ENCODE data around the gene RBM15B.
A peak's percentile ranks its signal among the peaks of the same experiment; 100 is the strongest.

RBM15B gene

DNA sequence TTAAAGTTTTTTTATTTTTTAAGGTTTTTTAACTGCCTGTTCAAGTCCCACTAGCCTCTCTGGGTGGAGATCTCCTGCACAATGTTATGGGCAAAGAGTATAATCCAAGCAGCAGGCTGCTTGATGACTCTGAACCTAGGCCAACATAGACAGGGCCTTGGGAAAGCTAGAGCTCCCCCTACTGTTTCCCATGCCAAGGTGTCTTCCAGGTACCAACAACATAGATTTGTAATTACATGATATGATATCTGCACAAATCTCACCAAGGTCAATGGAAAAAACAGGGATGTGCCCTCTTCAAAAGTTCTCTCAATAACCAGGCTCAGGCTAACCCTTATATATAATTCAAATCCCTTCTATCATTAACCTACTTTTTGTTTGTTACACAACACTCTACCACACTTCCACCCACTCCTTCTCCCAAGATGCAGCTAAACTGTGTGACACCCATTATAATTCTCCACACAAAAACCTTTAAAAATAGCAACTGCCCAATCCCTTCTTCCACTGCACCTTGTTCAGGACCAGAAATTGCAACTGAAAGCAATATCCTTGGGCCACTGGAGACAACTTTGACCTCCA is 43.8 kb downstream of the RBM15B start:
- H3K4me3 Mint-ChIP-seq, result no peak overlapping the region
- H3K9me3 Mint-ChIP-seq, result no peaks in the 10 kb centered on the region
- no peak overlapping the region for H3K27ac Mint-ChIP-seq
- peaks cover 5% of the 10 kb centered on the region for H3K4me1 Mint-ChIP-seq (ENCODE audit: low read depth)
- H3K36me3 Mint-ChIP-seq (ENCODE audit: low read depth), result peaks cover 13% of the 10 kb centered on the region
- no peaks in the 10 kb centered on the region for H3K27me3 Mint-ChIP-seq (ENCODE audit: low read depth)

DNA sequence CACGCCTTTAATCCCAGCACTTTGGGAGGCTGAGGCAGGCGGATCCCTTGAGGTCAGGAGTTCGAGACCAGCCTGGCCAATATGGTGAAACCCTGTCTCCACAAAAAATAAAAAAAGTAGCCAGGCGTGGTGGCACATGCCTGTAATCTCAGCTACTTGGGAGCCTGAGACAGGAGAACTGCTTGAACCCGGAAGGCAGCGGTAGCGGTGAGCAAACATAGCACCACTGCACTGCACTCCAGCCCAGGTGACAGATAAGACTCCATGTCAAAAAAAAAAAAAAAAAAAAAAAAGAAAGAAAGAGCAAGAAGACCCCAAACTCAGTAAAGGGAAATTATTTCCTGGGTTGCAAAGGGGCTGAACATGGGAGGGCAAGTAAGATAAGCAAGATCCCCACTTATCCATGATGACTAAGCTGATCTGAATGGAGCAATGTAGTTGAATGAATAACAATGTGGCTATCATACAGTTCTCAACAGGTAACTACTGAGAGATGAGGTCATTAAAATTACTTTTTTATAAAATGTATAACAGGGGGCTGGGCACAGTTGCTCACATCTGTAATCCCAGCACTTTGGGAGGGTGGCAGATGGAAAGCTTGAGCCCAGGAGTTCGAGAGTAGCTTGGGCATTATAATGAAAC is 46.0 kb downstream of the RBM15B start:
- peaks cover 18% of the 10 kb centered on the region for H3K36me3 Mint-ChIP-seq (ENCODE audit: low read depth)
- no peaks in the 10 kb centered on the region for H3K27me3 Mint-ChIP-seq (ENCODE audit: low read depth)
- peaks cover 16% of the 10 kb centered on the region for H3K4me1 Mint-ChIP-seq (ENCODE audit: low read depth)
- H3K4me3 Mint-ChIP-seq, result no peak overlapping the region
- no peaks in the 10 kb centered on the region for H3K9me3 Mint-ChIP-seq
- no peak overlapping the region for H3K27ac Mint-ChIP-seq

DNA sequence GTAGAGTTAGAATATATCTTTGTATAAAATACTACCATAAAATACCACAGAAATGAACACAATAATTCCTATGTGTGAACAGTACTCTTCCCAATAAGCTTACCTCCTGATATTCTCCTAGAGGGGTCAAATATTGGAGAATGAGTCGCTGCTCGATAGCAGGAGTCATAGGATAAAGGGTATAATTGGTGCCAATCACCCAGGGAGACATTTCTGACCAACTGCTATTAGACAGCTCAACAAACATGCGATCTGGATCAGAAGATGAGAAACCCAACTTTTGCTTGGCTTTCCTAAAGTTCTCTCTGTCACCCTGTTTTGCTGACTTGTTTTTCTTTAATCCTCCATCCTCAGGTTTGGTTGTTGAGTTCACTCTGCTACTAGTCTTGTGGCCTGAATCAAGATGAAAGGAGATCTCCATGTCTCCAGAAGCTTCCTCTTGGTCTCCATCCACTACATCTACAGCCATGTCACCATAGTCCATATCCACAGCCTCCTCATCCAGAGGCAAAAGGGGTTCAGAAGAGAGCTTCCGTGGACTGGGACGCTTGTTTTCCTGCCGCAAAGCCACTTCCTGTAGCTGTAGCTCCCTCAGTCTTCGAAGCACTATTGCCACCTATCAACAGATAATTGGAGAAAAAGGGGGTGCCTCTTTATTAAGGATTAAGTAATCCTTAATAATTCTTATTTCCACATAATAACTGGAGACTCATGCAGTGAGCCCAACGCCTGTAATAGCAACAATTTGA is 50.4 kb downstream of the RBM15B start:
- Mint-ChIP-seq H3K4me3 (no peak overlapping the region), H3K4me1 (ENCODE audit: low read depth) (peaks cover 11% of the 10 kb centered on the region), H3K27ac (peak overlapping the region; percentile 61), H3K27me3 (ENCODE audit: low read depth) (no peaks in the 10 kb centered on the region), H3K36me3 (ENCODE audit: low read depth) (peaks cover 17% of the 10 kb centered on the region), H3K9me3 (no peaks in the 10 kb centered on the region)

DNA sequence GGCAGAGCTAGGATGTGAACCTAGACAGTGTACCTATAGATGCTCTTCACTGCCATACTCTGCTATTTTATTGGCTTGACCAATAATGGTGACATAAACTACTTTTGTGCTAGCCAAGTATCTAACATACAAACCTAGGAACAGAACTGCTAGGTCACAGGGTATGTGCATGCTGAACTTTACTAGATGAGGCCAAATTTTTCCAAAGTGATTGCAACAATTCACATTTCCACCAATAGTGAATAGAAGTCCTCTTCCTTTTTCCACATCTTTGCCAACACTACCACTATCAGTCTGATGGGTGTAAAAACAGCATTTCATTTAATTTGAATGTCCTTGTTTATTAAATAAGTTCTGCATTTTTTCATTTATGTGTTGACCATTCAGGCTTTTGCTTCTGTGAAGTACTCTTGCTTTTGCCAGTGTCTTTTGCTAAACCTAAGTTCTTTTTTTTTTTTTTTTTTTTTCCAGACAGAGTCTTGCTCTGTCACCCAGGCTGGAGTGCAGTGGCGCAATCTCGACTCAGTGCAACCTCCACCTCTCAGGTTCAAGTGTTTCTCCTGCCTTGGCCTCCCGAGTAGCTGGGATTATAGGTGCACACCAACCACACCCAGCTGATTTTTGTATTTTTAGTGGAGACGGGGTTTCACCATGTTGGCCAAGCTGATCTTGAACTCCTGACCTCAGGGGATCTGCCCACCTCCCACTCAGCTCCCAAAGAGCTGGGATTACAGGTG is 54.6 kb downstream of the RBM15B start:
- H3K36me3 Mint-ChIP-seq (ENCODE audit: low read depth), result peaks cover 19% of the 10 kb centered on the region
- no peaks in the 10 kb centered on the region for H3K9me3 Mint-ChIP-seq
- H3K27me3 Mint-ChIP-seq (ENCODE audit: low read depth), result no peaks in the 10 kb centered on the region
- H3K27ac Mint-ChIP-seq, result no peak overlapping the region
- H3K4me3 Mint-ChIP-seq, result no peak overlapping the region
- H3K4me1 Mint-ChIP-seq (ENCODE audit: low read depth), result peaks cover 15% of the 10 kb centered on the region

Data from T-helper 1 cell treated with Interleukin-12 subunit alpha and Interleukin-12 subunit beta and Interleukin-4 antibody, amounts not matched to agents 30 μg/mL and 1 μg/mL, for 36 hours (primary cell).